Fibroblast of mammary gland (primary cell): Measurements from ENCODE around the gene MCM3AP.
A peak's percentile ranks its signal among the peaks of the same experiment; 100 is the strongest.
"Not testable (repeated sequence)": the region's sequence is repeated elsewhere in the genome, so short reads cannot be mapped to it uniquely, and the experiment has no call there.

Experiments
- DNase-seq: peaks from one replicate; pipeline ENCODE4 v3.0.0-alpha.2; 2010; ENCODE audit warnings: low read depth
- H3K4me3 ChIP-seq: 2 replicates; pipeline ENCODE4 v1.5.1; 2011; ENCODE audit warnings: low read depth, mild to moderate bottlenecking, low read length, moderate library complexity; ENCODE audit not compliant: control insufficient read depth
- TF ChIP-seq, protein P1 (sequence below): conservative IDR thresholded peaks from 2 replicates; pipeline ENCODE4 v1.5.1; 2011; ENCODE audit warnings: low read depth, low read length, inconsistent platforms; ENCODE audit not compliant: control insufficient read depth, insufficient read depth

MCM3AP gene

GRCh38 chr21:46227811-46228344 is 57.5 kb downstream of the MCM3AP start:
- DNase-seq = no peak
- TF ChIP-seq, protein P1, sequence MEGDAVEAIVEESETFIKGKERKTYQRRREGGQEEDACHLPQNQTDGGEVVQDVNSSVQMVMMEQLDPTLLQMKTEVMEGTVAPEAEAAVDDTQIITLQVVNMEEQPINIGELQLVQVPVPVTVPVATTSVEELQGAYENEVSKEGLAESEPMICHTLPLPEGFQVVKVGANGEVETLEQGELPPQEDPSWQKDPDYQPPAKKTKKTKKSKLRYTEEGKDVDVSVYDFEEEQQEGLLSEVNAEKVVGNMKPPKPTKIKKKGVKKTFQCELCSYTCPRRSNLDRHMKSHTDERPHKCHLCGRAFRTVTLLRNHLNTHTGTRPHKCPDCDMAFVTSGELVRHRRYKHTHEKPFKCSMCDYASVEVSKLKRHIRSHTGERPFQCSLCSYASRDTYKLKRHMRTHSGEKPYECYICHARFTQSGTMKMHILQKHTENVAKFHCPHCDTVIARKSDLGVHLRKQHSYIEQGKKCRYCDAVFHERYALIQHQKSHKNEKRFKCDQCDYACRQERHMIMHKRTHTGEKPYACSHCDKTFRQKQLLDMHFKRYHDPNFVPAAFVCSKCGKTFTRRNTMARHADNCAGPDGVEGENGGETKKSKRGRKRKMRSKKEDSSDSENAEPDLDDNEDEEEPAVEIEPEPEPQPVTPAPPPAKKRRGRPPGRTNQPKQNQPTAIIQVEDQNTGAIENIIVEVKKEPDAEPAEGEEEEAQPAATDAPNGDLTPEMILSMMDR = no peak
- peak overlapping the region; percentile 85 for H3K4me3 ChIP-seq

DNA sequence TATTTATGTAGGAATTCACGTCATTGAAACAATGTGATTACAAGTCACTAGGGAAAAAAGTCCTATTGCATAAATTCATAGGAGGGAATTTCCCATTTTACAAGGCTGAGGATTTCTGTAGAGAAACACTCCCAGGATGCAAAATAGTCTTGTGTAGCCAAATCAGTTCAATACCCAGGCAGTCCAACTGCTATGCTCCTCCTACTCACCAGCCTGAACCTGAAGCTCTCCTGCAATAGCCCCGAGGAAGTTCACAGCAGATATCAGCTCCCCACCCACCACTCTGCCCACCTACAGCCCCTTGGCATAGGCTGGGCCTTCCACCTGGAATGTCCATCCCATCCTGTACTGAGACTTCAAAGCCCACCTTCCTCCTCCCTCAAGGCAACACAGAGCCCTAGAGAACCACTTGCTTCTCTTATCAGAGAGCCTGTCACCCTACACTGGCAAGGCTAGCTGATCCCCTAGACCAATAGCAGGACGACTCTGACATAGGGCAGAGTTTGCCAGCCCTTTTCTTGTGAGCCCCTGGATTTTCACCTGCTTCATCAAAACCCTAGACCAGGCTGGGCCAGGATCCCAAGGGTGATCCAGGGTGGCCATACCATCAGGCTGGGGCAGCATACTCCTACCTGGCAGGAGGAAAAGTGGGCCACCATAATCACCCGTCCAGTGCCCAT is 58.4 kb downstream of the MCM3AP start:
- TF ChIP-seq, protein P1 = no peak
- peak overlapping the region; percentile 85 for H3K4me3 ChIP-seq

DNA sequence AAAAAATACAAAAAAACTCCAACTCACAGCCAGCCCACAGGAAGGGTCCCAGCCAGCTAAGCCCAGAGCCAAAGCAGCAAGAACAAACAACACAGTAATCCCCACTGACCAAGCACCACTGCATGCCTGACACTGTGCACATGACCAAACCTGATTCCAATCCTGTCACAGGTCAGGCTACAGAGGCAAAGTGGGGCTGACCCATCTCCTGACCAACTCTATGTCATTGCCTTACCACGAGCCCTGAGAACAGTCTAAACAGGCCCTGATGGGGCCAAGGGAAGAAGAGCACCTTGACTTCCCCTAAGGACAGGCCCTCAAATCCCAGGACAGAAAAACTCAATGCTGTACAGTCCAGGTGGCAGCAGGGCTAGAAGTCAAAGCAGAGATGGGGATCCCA is 59.3 kb downstream of the MCM3AP start:
- TF ChIP-seq, protein P1 = no peak
- DNase-seq = peak; percentile 52
- peak overlapping the region; percentile 85 for H3K4me3 ChIP-seq

More for the DNA sequence above, 58.4 kb downstream of the MCM3AP start:
- DNase-seq = peak; percentile 67

DNA sequence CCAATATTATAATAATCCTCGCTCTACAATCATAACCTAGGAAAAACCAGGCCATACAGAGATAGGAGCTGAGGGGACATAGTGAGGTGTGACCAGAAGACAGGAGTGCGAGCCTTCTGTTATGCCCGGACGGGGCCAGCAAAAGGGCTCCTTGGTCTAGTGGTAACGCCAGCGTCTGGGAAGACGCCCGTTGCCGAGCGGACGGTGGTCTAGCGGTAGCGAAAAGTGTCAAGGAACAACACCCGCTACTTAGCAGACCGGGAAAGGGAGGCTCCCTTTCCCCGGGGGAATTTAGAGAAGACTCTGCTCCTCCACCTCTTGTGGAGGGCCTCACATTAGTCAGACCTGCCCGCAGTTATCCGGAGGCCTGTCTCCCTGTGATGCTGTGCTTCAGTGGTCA is 61.8 kb downstream of the MCM3AP start:
- not testable (repeated sequence) for H3K4me3 ChIP-seq, DNase-seq

DNA sequence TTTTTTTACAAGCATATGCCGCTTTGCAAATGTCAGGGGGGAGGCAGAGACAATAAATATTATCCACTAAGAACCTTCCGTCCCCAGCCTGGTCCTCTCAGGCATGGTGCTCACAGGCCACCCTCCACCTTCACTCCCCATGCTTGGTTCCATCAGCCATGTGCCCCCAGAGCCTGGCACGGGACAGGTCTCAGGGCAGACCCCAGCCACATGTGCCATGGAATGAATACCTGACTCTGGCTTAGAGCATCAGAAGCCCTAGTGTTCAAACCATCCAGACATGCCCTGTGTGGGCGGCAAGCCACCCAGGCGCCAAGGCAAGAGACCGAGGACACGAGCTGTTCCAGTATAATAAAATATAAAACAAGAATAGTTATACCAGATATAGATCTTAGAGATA is 62.2 kb downstream of the MCM3AP start:
- TF ChIP-seq, protein P1 = no peak
- DNase-seq = no peak
- no peak overlapping the region for H3K4me3 ChIP-seq

GRCh38 chr21:46222436-46223116 is 62.8 kb downstream of the MCM3AP start:
- TF ChIP-seq, protein P1 = no peak
- H3K4me3 ChIP-seq = no peak overlapping the region
- no peak for DNase-seq

GRCh38 chr21:46221664-46222435 is 63.6 kb downstream of the MCM3AP start:
- no peak for DNase-seq
- no peak overlapping the region for H3K4me3 ChIP-seq
- TF ChIP-seq, protein P1 = no peak
